Activated CD8-positive, alpha-beta memory T cell treated with anti-CD3 and anti-CD28 coated beads for 4 hours (primary cell): ENCODE measurements around the gene MBD2.

Source experiments
- DNase-seq, 2 donors: peaks; one replicate each; pipeline ENCODE4 v3.0.0-alpha.2; 2020; ENCODE audit warnings: low read depth in 2 of 2

MBD2 gene

GRCh38 chr18:54197747-54198411 lies 26.6 kb downstream of the MBD2 start:
- DNase-seq: no peak

DNA sequence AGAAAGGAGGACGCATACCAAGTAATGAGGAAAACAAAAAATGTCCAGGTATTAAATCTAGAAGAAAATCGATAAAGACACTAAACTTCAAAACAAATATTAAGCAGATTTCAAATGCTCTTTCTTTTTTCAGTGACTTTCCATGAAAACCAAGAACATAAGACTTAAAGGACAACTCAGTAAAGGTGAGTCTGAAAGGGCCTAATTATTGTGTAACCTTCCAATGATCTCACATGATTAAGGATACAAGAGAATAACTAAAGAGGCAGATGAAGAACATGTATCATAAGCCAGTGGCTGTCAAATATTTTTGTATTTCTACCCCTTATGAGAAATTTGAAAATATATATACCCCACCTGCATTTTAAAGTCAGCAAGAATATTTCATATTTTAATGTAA lies 30.7 kb downstream of the MBD2 start:
- no peak for DNase-seq

GRCh38 chr18:54192900-54193299 lies 31.6 kb downstream of the MBD2 start:
- no peak for DNase-seq

- DNase-seq: no peak
Observed at GRCh38 chr18:54192415-54192814, 32.1 kb downstream of the MBD2 start.

- no peak for DNase-seq
Observed at GRCh38 chr18:54191352-54191751, 33.1 kb downstream of the MBD2 start.

GRCh38 chr18:54187372-54187771 lies 37.1 kb downstream of the MBD2 start:
- DNase-seq: no peak

DNA sequence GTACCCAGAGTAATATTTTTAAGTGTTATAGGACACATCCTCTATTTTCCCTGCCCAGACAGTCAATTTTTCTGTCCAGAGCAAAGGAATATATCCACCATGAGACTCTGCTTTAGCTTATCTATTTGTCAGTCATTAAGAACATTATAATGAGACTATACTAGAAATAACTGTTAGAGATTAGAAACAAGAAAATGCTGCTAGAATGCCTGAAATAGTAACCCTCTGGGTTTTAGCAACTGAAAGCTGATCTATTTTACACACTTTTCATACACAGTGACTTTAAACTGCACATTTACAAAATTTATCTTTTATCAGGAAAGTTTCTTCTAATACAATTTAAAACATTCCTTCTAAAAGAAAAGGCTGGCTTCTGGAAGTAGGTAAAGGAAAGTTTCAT lies 39.6 kb downstream of the MBD2 start:
- DNase-seq: no peak

DNA sequence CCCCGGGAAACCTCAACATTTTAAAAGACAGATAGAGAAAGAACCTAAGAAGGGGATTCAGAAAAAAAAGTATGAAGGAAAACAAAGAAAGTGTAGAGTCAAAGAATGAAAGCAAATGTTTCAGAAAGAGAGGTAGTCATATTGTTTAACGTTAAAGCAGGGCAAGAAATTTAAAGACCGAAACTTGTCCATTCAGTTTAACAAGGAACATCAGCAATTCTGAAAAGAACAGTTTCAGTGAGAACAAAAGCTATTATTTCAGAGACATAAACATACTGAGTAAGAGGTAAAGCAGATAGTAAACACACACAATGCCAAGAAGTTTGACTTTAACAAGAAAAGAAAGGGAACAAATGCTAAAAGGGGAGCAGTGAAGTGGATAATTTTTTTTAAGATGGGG lies 41.1 kb downstream of the MBD2 start:
- DNase-seq: no peak

DNA sequence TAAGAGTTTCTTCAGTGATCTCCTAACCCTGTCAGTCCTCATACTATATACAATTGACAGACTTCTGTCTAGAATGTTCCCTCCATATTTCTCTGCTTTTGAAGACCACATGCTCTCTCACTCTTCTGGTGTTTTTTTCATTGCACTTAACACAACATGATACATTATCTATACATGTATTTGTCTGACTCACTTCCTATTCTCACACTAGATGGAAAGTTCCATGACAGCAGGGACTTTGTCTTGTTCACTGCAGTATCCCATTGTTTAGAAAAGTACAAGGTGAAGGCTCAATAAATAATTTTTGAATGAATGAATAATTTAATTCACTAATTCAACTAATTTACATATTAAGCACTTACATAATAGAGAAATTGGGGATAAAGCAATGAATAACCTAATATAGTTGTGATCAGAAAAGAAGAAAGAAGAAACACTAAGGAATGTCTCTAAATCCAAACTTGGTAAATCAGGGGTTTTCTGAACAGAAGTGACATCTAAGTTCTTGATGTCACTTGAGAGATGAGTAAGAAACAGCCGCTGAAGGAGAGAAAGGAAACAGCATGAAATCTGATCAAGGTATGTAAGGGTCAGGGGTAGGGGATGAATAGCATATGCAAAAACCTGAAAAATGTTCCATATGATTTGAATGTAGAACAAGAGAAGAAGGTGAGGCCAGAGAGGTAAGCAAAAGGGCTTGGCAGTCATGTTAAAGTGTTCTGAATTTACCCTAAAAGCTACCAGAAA lies 42.4 kb downstream of the MBD2 start:
- no peak for DNase-seq

DNA sequence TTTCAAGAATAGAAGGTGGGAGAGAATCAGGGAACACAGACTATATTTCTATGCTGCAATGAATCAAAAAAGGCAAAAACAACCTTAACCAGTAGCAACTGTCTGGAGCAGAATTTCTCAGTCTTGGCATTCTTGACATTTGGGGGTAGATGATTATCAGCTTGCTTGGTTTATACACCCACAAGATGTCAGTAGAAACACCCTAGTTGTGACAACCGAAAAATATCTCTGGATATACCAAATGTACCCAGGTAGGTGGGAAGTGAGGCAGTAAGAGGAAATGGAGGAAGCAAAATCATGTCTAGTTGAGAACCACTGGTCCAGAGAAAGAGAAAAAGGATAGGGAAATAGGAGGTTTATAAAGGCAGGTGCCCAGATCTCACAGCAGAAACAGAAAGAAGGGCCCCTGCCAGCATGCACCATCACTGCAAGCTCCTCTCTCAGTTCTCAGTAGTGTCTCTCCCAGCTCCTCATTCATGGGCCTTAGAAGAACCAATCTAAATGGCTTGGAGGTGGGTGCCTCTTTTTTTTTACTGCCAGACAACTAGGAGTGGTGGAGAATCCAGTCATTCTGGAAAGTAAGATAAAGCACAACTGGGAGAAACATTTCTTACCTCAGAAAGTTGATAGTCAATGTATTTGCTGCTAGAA lies 50.4 kb downstream of the MBD2 start:
- no peak for DNase-seq

- DNase-seq: no peak
Observed at GRCh38 chr18:54173250-54173649, 51.2 kb downstream of the MBD2 start.

DNA sequence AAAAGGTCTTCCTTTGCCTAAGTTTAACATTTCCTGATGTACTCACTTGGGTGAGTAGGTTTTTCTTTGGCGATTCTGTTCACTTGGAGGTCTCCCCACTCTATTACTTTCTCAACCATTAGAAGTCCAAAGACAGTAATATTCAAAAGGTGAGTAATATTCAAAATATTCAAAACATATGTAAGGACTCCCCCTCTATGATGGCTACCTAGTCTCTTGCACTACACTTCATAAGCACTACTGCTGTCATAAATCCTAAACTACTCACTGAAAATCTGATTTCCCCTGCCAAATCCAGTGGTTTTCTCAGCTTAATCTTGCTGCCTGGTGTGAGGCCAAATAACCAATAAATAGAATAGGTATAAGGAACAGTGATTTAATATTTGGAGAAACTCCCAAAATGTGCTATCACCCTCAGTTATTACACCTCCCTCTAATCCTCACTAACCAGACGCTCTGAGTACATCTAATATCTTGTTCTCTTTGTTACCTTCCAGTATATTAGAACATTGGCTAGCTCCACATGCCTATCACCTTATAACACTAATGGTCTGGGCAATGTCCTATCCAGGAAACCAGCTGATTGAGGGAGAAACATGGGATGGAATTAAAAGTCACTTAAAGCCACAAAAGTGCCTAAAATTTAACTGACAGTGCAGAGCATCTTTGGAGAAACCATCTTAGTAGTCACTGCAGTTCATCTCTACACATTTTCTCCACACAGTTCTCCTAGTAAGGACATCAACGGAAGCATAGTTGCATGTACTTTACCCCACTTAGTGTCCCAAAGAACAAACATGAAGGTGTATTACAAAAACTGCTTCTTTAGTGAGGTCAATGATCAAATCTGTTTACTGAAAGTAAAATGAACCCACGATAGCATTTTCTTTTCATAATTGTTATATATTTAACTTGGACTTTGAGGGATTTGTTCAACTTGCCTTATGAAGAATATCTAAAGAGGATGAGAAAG lies 54.8 kb downstream of the MBD2 start:
- DNase-seq: no peak

DNA sequence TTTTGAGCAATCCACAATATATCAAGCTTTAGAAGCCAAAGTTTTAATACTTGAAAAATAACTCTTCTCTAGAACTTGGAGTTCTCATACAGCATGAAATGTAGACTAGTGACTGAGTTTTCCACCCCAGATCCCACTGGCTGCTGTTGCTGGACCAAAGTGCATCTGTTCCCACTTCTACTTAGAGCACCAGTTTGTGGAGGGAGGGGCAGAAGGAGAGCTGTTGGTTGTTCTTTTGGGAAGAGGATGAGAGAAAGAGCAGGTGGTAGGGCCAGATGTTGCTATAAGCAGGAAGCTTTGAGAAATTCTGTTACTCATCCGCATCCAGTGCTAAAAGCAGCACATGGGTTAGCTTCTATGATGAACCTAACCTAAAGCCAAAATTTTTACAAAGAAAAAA lies 59.0 kb downstream of the MBD2 start:
- no peak for DNase-seq

GRCh38 chr18:54163453-54163852 lies 61.0 kb downstream of the MBD2 start:
- no peak for DNase-seq

GRCh38 chr18:54162431-54162830 lies 62.0 kb downstream of the MBD2 start:
- DNase-seq: no peak

GRCh38 chr18:54161267-54161666 lies 63.2 kb downstream of the MBD2 start:
- no peak for DNase-seq

DNA sequence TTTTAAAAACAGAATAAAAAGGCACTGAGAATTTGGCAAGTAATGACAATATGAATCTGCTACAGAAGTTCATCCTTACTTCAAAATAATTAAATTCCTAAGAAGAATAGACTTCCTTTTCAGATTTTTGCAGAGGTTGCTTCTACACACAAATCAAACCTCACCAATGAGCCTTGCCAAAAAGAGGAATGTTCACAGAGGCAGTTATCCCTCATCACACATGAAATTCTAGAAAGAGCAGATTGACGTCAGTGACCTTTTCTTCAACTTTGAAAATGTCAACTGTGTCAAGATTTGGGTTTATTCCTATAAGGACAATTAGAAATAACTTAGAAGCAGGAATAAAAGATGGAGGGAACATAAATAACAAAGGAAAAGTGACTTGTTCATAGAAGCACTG lies 64.6 kb downstream of the MBD2 start:
- no peak for DNase-seq

GRCh38 chr18:54157646-54158385 lies 66.7 kb downstream of the MBD2 start:
- DNase-seq: no peak

DNA sequence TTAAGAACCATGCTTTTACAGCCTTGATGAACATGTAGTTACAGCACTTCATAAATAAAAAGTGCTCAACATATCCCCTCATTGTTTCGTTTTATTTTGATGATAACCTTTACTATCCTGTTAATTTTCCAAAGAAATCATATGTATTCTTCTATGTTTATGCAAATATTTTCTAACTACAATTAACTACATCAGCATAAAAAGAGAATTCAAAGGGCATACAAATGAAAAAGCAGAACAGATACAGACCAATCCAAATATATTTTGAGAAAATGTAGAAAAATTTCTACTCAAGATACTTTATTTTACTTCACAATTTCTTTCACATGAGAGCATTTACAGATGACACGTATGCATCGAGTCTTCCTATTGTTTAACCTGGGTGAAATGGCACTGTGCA lies 69.1 kb downstream of the MBD2 start:
- no peak for DNase-seq

DNA sequence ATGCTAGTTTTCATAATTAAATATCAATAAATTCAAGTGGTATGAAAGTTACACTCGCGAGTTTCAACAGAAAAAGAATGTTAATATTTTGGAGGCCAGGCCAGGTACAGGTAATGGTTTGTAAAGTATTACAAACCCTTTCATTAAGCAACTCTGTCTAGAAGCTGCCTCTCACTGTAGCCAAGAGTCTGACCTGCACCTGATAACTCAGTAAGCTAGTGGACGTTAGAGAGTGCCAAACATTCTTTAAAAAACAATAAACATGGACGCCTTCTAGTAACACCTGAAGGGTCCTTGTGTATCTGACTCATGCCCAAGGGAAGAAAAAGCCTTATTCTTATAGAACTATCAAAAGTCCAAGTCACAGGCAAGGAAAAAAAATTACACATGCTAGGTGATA lies 70.2 kb downstream of the MBD2 start:
- DNase-seq: no peak

DNA sequence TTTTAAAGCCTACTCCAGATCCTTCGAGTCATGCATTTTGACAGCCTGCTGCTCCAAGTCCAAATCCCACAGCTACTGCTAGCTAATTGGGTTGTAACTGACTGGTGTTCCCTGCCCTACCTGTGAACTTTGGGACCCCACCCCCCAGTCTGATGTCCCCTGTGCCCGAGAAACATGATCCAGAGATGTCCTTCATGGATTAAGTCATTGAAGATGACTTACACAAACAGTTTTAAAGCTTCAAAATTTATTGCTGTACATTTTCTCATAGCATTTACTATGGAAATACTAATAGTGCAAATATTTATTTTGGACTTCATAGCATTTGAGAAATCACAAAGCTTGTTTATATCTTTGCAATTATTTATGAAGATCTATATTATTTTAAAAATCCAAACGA lies 73.1 kb downstream of the MBD2 start:
- DNase-seq: no peak
